ENCODE data around the gene GP2. TPM values are rescaled to one million over a fixed set of nuclear protein-coding genes. Genes with fewer than 3 reads are reported as not detected.

GP2 gene
- polyA plus RNA-seq, 3 donors: not detected

GRCh38 chr16:20363191-20363590, 35.9 kb upstream of the GP2 start:
- no peaks in the 10 kb centered on the region for H3K9me3 ChIP-seq (replicated peaks in 1 of 2; ENCODE audit: control insufficient read depth in 1 of 2, insufficient read depth in 1 of 2, low read length in 2 of 2)
- no peak overlapping the region for H2AFZ ChIP-seq (ENCODE audit: insufficient read depth, low read depth, low read length, poor library complexity, severe bottlenecking)
- DNase-seq: no peak
- no peaks in the 10 kb centered on the region for H3K36me3 ChIP-seq (replicated peaks in 1 of 2; ENCODE audit: control insufficient read depth in 1 of 2, insufficient read depth in 2 of 2, low read length in 2 of 2)
- peaks cover 3 to 5% (median 3%) of the 10 kb centered on the region in 3 donors for H3K27me3 Mint-ChIP-seq (ENCODE audit: low read depth in 3 of 3)
- H3K9me3 Mint-ChIP-seq: peaks cover 0 to 1% (median 0%) of the 10 kb centered on the region in 7 donors
- no peaks in the 10 kb centered on the region for H3K4me1 Mint-ChIP-seq
- H3K27ac ChIP-seq (ENCODE audit: low read depth in 1 of 2, low read length in 2 of 2): no peak overlapping the region
- no peak for TF ChIP-seq CTCF (IDR thresholded peaks at IDR 0.05)
- intact Hi-C loops (cut with micrococcal nuclease): no loop called here
- H3K4me3 Mint-ChIP-seq: no peak overlapping the region
- H3K79me2 ChIP-seq (ENCODE audit: insufficient read depth, low read length): no peaks in the 10 kb centered on the region
- no peak overlapping the region for H3K27ac Mint-ChIP-seq
- no peaks in the 10 kb centered on the region for H3K27me3 ChIP-seq (ENCODE audit: control insufficient read depth in 2 of 2, insufficient read depth in 2 of 2, low read length in 2 of 2)
- H3K4me2 ChIP-seq (replicated peaks; ENCODE audit: extremely low read depth, low read length, poor library complexity, severe bottlenecking): no peak overlapping the region
- H3K9ac ChIP-seq (ENCODE audit: insufficient read depth, low read length, poor library complexity, severe bottlenecking): no peak overlapping the region
- 60% methylated on average over 1 of the region's 2 CpGs for WGBS (ENCODE audit: insufficient coverage)
- no peaks in the 10 kb centered on the region for H4K20me1 ChIP-seq (ENCODE audit: insufficient read depth, low read length)
- H3K4me3 ChIP-seq (replicated peaks in 1 of 3; ENCODE audit: low read depth in 2 of 3, low read length in 3 of 3): no peak overlapping the region
- no peaks in the 10 kb centered on the region for H3K4me1 ChIP-seq (ENCODE audit: control insufficient read depth in 1 of 2, insufficient read depth in 2 of 2, low read length in 2 of 2)
- no peaks in the 10 kb centered on the region for H3K36me3 Mint-ChIP-seq

GRCh38 chr16:20359997-20360396, 32.7 kb upstream of the GP2 start:
- no peaks in the 10 kb centered on the region for H3K4me1 ChIP-seq (ENCODE audit: control insufficient read depth in 1 of 2, insufficient read depth in 2 of 2, low read length in 2 of 2)
- H3K9me3 Mint-ChIP-seq: peaks cover 0 to 2% (median 0%) of the 10 kb centered on the region in 7 donors
- intact Hi-C loops (cut with micrococcal nuclease): no loop called here
- H3K27me3 Mint-ChIP-seq (ENCODE audit: low read depth in 3 of 3): peaks cover 1 to 4% (median 2%) of the 10 kb centered on the region in 3 donors
- peak; percentile 9 for TF ChIP-seq CTCF (IDR thresholded peaks at IDR 0.05)
- no peaks in the 10 kb centered on the region for H3K79me2 ChIP-seq (ENCODE audit: insufficient read depth, low read length)
- no peaks in the 10 kb centered on the region for H3K9me3 ChIP-seq (replicated peaks in 1 of 2; ENCODE audit: control insufficient read depth in 1 of 2, insufficient read depth in 1 of 2, low read length in 2 of 2)
- H3K36me3 ChIP-seq (replicated peaks in 1 of 2; ENCODE audit: control insufficient read depth in 1 of 2, insufficient read depth in 2 of 2, low read length in 2 of 2): no peaks in the 10 kb centered on the region
- H3K4me3 Mint-ChIP-seq: no peak overlapping the region
- H3K36me3 Mint-ChIP-seq: no peaks in the 10 kb centered on the region
- H3K27ac Mint-ChIP-seq: no peak overlapping the region
- H3K27me3 ChIP-seq (ENCODE audit: control insufficient read depth in 2 of 2, insufficient read depth in 2 of 2, low read length in 2 of 2): no peaks in the 10 kb centered on the region
- no peaks in the 10 kb centered on the region for H3K4me1 Mint-ChIP-seq
- H3K4me2 ChIP-seq (replicated peaks; ENCODE audit: extremely low read depth, low read length, poor library complexity, severe bottlenecking): no peak overlapping the region
- H2AFZ ChIP-seq (ENCODE audit: insufficient read depth, low read depth, low read length, poor library complexity, severe bottlenecking): no peak overlapping the region
- 86% methylated on average over 1 of the region's 2 CpGs for WGBS (ENCODE audit: insufficient coverage)
- H3K27ac ChIP-seq (ENCODE audit: low read depth in 1 of 2, low read length in 2 of 2): no peak overlapping the region
- DNase-seq: no peak
- H4K20me1 ChIP-seq (ENCODE audit: insufficient read depth, low read length): no peaks in the 10 kb centered on the region
- H3K4me3 ChIP-seq (replicated peaks in 1 of 3; ENCODE audit: low read depth in 2 of 3, low read length in 3 of 3): no peak overlapping the region
- H3K9ac ChIP-seq (ENCODE audit: insufficient read depth, low read length, poor library complexity, severe bottlenecking): no peak overlapping the region
